HG02763 (cell line): Measurements from ENCODE around the gene FNDC1.
"Not testable (repeated sequence)": the region's sequence is repeated elsewhere in the genome, so short reads cannot be mapped to it uniquely, and the experiment has no call there.

Source experiments
- ATAC-seq: cut with Tn5 transposase; IDR thresholded peaks from one replicate; pipeline ENCODE4 v1.9.1; 2021; ENCODE audit warnings: mild to moderate bottlenecking, moderate library complexity; ENCODE audit not compliant: unreplicated experiment

FNDC1 gene

GRCh38 chr6:159254186-159254585 lies 85.0 kb downstream of the FNDC1 start:
- no peak for ATAC-seq

GRCh38 chr6:159255434-159255951 lies 86.3 kb downstream of the FNDC1 start:
- ATAC-seq: no peak

GRCh38 chr6:159256128-159256527 lies 86.9 kb downstream of the FNDC1 start:
- ATAC-seq: no peak

- ATAC-seq: no peak
Observed at GRCh38 chr6:159257846-159258245, 88.6 kb downstream of the FNDC1 start.

GRCh38 chr6:159259441-159260125 lies 90.4 kb downstream of the FNDC1 start:
- ATAC-seq: no peak

GRCh38 chr6:159260208-159260607 lies 91.0 kb downstream of the FNDC1 start:
- no peak for ATAC-seq

GRCh38 chr6:159261995-159262394 lies 92.8 kb downstream of the FNDC1 start:
- no peak for ATAC-seq

GRCh38 chr6:159262586-159262985 lies 93.4 kb downstream of the FNDC1 start:
- ATAC-seq: no peak

- ATAC-seq: no peak
Observed at GRCh38 chr6:159267165-159267564, 98.0 kb downstream of the FNDC1 start.

GRCh38 chr6:159268511-159268910 lies 99.3 kb downstream of the FNDC1 start:
- no peak for ATAC-seq

GRCh38 chr6:159271257-159271656 lies 102.1 kb downstream of the FNDC1 start:
- ATAC-seq: no peak

GRCh38 chr6:159278626-159279025 lies 109.4 kb downstream of the FNDC1 start:
- ATAC-seq: no peak

- no peak for ATAC-seq
Observed at GRCh38 chr6:159279790-159280277, 110.6 kb downstream of the FNDC1 start.

GRCh38 chr6:159282421-159282820 lies 113.2 kb downstream of the FNDC1 start:
- no peak for ATAC-seq

- not testable (repeated sequence) for ATAC-seq
Observed at GRCh38 chr6:159284661-159285060, 115.5 kb downstream of the FNDC1 start.

- ATAC-seq: no peak
Observed at GRCh38 chr6:159298840-159299239, 129.6 kb downstream of the FNDC1 start.

- no peak for ATAC-seq
Observed at GRCh38 chr6:159299566-159299965, 130.4 kb downstream of the FNDC1 start.

GRCh38 chr6:159301277-159301676 lies 132.1 kb downstream of the FNDC1 start:
- no peak for ATAC-seq

GRCh38 chr6:159301810-159302593 lies 132.8 kb downstream of the FNDC1 start:
- no peak for ATAC-seq

- no peak for ATAC-seq
Observed at GRCh38 chr6:159302594-159302992, 133.4 kb downstream of the FNDC1 start.

- no peak for ATAC-seq
Observed at GRCh38 chr6:159303159-159303558, 134.0 kb downstream of the FNDC1 start.

GRCh38 chr6:159303784-159304183 lies 134.6 kb downstream of the FNDC1 start:
- no peak for ATAC-seq
